Hepatocyte (in vitro differentiated cells): ENCODE measurements around the gene CTDNEP1.

Experiments used
- EZH2 ChIP-seq: fragments of 200-600 bp; sonication (generic); IDR thresholded peaks from 2 replicates; pipeline ENCODE4 v1.6.1; 2016; ENCODE audit warnings: antibody characterized with exemption, mild to moderate bottlenecking, borderline replicate concordance
- EZH2phosphoT487 ChIP-seq: fragments of 200-600 bp; sonication (generic); IDR thresholded peaks from one replicate; pipeline ENCODE4 v1.6.1; 2018; ENCODE audit warnings: antibody characterized with exemption, mild to moderate bottlenecking, low read depth, moderate library complexity; ENCODE audit not compliant: unreplicated experiment, severe bottlenecking
- TF ChIP-seq, protein P1 (sequence below): fragments of 200-600 bp; sonication (generic); IDR thresholded peaks from 2 replicates; pipeline ENCODE4 v1.5.1; 2016; ENCODE audit warnings: antibody characterized with exemption, mild to moderate bottlenecking; ENCODE audit not compliant: poor library complexity

DNA sequence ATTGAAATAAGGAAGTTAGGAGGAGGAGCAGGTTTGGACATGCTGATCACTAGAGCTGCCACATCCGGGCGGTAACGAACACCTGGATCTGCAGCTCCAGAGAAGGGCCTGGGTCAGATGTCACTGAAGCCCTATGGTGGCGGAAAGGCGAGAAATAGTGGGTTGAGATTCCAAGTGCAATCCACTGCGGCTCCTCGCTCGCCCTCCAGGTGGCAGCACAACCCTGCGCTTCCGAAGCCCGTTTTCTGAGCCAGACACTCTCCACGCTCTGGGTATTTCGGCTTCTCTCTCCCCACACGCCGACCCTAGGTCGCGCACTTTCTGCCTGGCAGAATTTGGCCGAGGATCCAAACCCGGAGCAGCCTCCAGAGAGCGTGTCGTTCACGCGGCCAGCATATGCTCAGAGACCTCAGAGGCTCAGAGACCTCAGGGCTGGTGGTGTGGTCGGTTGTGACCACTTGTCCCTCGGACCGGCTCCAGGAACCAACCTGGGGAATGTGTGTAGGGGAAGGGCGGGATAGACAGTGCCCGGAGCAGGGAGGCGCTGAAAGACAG, 29.1 kb upstream of the CTDNEP1 start:
- TF ChIP-seq EZH2phosphoT487: no peak
- TF ChIP-seq, protein P1, sequence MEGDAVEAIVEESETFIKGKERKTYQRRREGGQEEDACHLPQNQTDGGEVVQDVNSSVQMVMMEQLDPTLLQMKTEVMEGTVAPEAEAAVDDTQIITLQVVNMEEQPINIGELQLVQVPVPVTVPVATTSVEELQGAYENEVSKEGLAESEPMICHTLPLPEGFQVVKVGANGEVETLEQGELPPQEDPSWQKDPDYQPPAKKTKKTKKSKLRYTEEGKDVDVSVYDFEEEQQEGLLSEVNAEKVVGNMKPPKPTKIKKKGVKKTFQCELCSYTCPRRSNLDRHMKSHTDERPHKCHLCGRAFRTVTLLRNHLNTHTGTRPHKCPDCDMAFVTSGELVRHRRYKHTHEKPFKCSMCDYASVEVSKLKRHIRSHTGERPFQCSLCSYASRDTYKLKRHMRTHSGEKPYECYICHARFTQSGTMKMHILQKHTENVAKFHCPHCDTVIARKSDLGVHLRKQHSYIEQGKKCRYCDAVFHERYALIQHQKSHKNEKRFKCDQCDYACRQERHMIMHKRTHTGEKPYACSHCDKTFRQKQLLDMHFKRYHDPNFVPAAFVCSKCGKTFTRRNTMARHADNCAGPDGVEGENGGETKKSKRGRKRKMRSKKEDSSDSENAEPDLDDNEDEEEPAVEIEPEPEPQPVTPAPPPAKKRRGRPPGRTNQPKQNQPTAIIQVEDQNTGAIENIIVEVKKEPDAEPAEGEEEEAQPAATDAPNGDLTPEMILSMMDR: peak; percentile 87
- TF ChIP-seq EZH2: no peak
